Left ventricle myocardium inferior (tissue), 1 donor: ENCODE data around the gene TRIM26. TPM values are rescaled to one million over a fixed set of nuclear protein-coding genes. Genes with fewer than 3 reads are reported as not detected.

Experiments used
- DNase-seq: peaks from one replicate; pipeline ENCODE4 v3.0.0-alpha.2; 2020
- H3K27ac ChIP-seq: fragments of 200-600 bp; replicated peaks from 2 replicates; pipeline ENCODE4 v1.8.0; 2021
- H3K27me3 ChIP-seq: fragments of 200-600 bp; 2 replicates; pipeline ENCODE4 v1.8.0; 2021; ENCODE audit warnings: low read depth
- H3K36me3 ChIP-seq: fragments of 200-600 bp; 2 replicates; pipeline ENCODE4 v1.8.0; 2021
- H3K4me1 ChIP-seq: fragments of 200-600 bp; 2 replicates; pipeline ENCODE4 v1.8.0; 2021
- H3K4me3 ChIP-seq: fragments of 200-600 bp; 2 replicates; pipeline ENCODE4 v1.8.0; 2021; ENCODE audit warnings: mild to moderate bottlenecking, moderate library complexity
- H3K9me3 ChIP-seq: fragments of 200-600 bp; replicated peaks from 2 replicates; pipeline ENCODE4 v1.8.0; 2021
- CTCF ChIP-seq: fragments of 200-600 bp; IDR thresholded peaks from 2 replicates; pipeline ENCODE4 v1.8.0; 2021; ENCODE audit warnings: antibody characterized with exemption, mild to moderate bottlenecking, borderline replicate concordance
- intact Hi-C: fragments of 100-400 bp; cut with micrococcal nuclease; formaldehyde crosslinking; loops from one replicate; pipeline ENCODE4 v1.11.0; 2022
- total RNA-seq: library from RNA; stranded (reverse); fragmentation: NEBNext Ultra II Directional; extraction: Animal tissue kit (Norgen Biotek cat#: 25700); gene quantifications from one replicate; pipeline ENCODE4 v1.2.1, GENCODE V29; 2021
- donor health status: DM: no; HTN: yes; CAD: no; lungs with severe emphysema.

TRIM26 gene
- total RNA-seq, 1 donor from 2014 or later = 19.9 TPM

- TF ChIP-seq CTCF = no peak
- no peak overlapping the region for H3K4me3 ChIP-seq
- H3K9me3 ChIP-seq = no peaks in the 10 kb centered on the region
- no peak for DNase-seq
- intact Hi-C loops = no loop called here
- H3K4me1 ChIP-seq = peaks cover 3% of the 10 kb centered on the region
- peaks cover 56% of the 10 kb centered on the region for H3K27me3 ChIP-seq
- no peak overlapping the region for H3K27ac ChIP-seq
- no peaks in the 10 kb centered on the region for H3K36me3 ChIP-seq
Observed at GRCh38 chr6:30162265-30163089, 50.7 kb downstream of the TRIM26 start.

DNA sequence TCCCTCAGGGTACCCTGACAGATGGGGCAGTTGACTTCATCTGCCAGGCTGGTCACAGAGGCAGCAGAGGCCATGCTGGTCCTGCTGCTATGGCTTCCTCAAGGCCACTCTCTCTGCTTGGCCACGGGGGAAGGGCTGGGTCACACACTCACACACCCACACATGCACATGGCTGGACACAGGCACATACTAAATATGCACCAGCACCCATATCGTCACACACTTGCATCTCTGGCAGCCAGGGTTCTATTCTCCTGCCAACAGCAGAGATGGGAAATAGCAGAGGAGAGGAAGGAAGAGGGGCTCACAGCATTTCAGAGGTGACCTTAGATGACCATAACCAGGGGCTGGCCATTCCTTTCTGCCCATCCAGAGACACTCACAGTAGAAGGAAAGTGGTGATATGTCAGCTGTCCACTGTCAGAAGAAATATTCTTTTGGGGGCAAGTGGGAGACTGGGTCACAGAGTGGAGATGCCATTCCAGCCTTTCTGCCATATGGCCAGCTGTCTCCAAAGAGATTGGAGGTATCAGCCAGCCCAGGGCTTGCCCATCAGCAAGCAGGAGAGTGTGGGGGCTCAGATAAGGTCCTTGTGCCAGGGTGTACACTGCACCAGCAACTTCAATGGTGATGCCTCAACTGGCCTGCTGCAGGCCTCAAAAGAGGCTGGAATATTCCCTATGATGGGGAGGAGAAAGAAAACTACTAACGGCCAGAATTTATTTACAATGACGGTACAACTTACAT is 52.2 kb downstream of the TRIM26 start, which contains the start of gene TRIM10:
TSS of gene TRIM10 (minus strand) at position 427 of the 747 bp plus-strand sequence. CDS start at position 74, 353 bp downstream.
- DNase-seq = no peak
- H3K4me1 ChIP-seq = peaks cover 13% of the 10 kb centered on the region
- H3K4me3 ChIP-seq = no peak within 1 kb of the TSS
- H3K27ac ChIP-seq = no peak within 1 kb of the TSS
- intact Hi-C loops = no loop called here
- H3K9me3 ChIP-seq = no peaks in the 10 kb centered on the region
- peaks cover 45% of the 10 kb centered on the region for H3K27me3 ChIP-seq
- no peaks in the 10 kb centered on the region for H3K36me3 ChIP-seq
- TF ChIP-seq CTCF = no peak

DNA sequence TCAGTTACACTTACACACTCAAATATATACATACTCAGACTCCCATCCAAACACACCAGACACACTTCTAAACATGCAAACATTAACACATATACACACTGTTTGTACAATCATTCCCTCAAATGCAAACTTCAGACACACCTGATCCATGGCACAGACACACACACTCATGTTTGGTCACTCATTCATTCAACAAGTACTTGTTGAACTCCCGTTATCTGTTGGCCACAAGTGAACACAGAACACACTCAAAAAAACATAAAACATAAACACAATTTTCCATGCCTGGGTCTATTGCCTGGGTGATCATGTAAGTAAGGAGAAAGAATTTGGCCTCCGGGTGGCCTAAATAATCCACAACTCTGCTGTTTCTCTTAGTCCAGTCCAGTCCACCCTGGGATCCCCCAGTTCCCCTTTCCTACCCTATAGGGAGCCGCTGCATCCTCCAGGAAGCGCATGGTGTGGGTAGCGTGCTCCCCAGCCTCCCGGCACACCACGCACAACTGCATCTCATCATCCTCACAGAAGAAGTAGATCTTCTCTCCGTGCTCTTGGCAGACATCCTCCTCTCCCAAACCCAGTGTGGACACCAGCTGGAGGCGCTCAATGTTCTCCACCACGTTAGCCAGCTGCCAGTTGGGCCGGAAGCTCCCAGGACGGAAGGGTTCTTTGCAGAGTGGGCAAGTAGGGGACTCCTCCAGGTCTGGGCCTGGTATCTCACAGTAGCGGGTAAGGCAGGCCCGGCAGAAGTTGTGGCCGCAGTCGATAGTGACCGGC is 53.0 kb downstream of the TRIM26 start:
- no peak for DNase-seq
- Histone ChIP-seq H3K36me3 (no peaks in the 10 kb centered on the region), H3K27me3 (peaks cover 45% of the 10 kb centered on the region), H3K4me1 (peaks cover 19% of the 10 kb centered on the region), H3K27ac (no peak overlapping the region), H3K4me3 (no peak overlapping the region), H3K9me3 (no peaks in the 10 kb centered on the region)
- no peak for TF ChIP-seq CTCF
- intact Hi-C loops = no loop called here

DNA sequence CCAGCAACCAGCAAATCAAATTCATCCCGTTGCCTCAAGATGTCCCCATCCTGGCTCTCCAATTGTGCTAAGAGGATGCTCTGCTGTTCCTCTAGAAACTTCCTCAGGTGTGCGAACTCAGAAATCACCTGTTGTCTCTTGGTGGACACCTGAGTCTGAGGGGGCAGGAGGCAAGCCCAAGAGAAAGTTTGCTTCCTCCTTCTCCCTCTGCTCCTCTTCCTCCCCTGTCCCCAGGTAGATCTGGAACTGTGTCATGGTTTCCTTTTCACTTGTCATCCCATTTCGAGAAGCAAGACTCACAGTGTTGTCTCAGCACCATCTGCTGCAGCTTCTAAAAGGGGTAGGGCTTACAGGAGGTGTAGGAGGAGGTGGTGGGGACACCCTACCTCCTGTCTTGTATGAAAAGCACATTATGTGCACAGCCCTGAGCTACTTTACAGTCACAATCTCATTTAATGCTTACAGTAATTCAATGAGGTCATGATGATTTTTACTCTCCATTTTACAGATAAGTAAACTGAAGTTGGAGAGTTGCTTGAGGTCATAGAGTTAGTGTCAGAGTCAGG is 54.6 kb downstream of the TRIM26 start:
- intact Hi-C loops = no loop called here
- Histone ChIP-seq H3K9me3 (no peaks in the 10 kb centered on the region), H3K4me3 (no peak overlapping the region), H3K27ac (no peak overlapping the region), H3K36me3 (no peaks in the 10 kb centered on the region), H3K27me3 (peaks cover 42% of the 10 kb centered on the region), H3K4me1 (peaks cover 25% of the 10 kb centered on the region)
- no peak for DNase-seq
- TF ChIP-seq CTCF = no peak

GRCh38 chr6:30157999-30158398 is 55.2 kb downstream of the TRIM26 start:
- Histone ChIP-seq H3K36me3 (no peaks in the 10 kb centered on the region), H3K4me1 (peaks cover 25% of the 10 kb centered on the region), H3K27ac (no peak overlapping the region), H3K9me3 (no peaks in the 10 kb centered on the region), H3K4me3 (no peak overlapping the region), H3K27me3 (peaks cover 36% of the 10 kb centered on the region)
- intact Hi-C loops = no loop called here
- no peak for TF ChIP-seq CTCF
- no peak for DNase-seq
